ENCODE measurements around the gene PTPA. TPM values are rescaled to one million over a fixed set of nuclear protein-coding genes. Genes with fewer than 3 reads are reported as not detected.
A peak's percentile ranks its signal among the peaks of the same experiment; 100 is the strongest.
"Not testable (repeated sequence)": the region's sequence is repeated elsewhere in the genome, so short reads cannot be mapped to it uniquely, and the experiment has no call there.

Gene PTPA
- total RNA-seq, 1 donor from 2014 or later = 115 TPM

- H3K27me3 ChIP-seq = no peaks in the 10 kb centered on the region
- no peak for DNase-seq
- H3K4me1 ChIP-seq = no peaks in the 10 kb centered on the region
- peak; percentile 14 for ATAC-seq
- H3K27ac ChIP-seq = no peak overlapping the region
- no peak for TF ChIP-seq CTCF (IDR thresholded peaks at IDR 0.05)
- intact Hi-C loops (cut with DNase I) = no loop called here
- H3K36me3 ChIP-seq = no peaks in the 10 kb centered on the region
- H3K4me3 ChIP-seq = no peak overlapping the region
- no peaks in the 10 kb centered on the region for H3K9me3 ChIP-seq
These were observed 49.7 kb downstream of the PTPA start for GRCh38 chr9:129160712-129161533.

DNA sequence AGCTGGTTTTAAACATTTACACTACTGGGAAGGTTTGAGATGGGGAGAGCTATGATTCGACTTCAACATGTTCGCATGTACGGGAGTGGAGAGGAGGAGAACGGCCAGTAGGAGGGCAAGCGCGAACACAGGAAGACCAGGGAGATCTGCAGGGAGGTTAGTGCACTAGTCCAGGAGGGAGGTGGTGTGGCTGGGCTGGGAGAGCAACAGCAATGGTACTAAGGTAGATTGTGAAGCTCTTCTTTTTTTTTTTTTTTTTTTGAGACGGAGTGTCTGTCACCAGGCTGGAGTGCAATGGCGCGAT, 50.3 kb downstream of the PTPA start:
- Histone ChIP-seq H3K27ac (no peak overlapping the region), H3K27me3 (no peaks in the 10 kb centered on the region), H3K9me3 (no peaks in the 10 kb centered on the region), H3K4me3 (no peak overlapping the region), H3K4me1 (peaks cover 1% of the 10 kb centered on the region), H3K36me3 (no peaks in the 10 kb centered on the region)
- TF ChIP-seq CTCF (IDR thresholded peaks at IDR 0.05) = no peak
- no peak for ATAC-seq
- intact Hi-C loops (cut with DNase I) = no loop called here
- no peak for DNase-seq

DNA sequence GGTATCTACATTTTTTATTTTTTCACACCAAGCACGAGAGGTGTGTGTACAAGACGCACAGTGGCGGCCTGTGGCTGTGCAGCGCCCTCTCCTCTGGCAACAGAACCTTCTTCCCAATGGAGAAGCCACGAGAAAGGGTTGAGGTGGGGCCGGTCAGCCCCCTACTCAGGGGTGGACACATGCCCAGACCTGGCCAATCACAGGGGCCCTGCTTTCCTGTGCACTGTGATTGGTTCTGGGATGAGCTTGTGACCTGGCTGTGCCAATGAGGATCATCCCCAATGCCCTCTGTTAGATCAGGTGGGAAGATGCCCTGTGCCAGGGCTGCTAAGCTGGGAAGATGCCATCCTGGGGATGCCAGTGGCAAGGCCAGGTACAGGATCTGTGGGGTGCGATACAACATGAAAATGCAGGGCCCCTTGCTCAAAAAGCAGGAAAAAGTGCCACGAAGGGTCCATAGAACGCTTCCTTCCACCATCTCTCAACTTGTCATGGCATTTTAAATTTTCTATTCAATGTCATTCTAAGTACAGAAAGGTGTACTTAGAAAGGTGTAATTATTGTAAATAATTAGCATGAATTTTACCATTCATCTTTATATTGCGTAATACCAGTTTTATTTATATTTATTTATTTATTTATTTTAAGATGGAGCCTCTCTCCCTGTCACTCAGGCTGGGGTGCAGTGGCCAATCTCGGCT, 51.4 kb downstream of the PTPA start:
- no peak overlapping the region for H3K4me3 ChIP-seq
- ATAC-seq = no peak
- no peak for TF ChIP-seq CTCF (IDR thresholded peaks at IDR 0.05)
- peaks cover 8% of the 10 kb centered on the region for H3K4me1 ChIP-seq
- no peak overlapping the region for H3K27ac ChIP-seq
- H3K9me3 ChIP-seq = no peaks in the 10 kb centered on the region
- no peaks in the 10 kb centered on the region for H3K36me3 ChIP-seq
- intact Hi-C loops (cut with DNase I) = no loop called here
- no peak for DNase-seq
- H3K27me3 ChIP-seq = no peaks in the 10 kb centered on the region

DNA sequence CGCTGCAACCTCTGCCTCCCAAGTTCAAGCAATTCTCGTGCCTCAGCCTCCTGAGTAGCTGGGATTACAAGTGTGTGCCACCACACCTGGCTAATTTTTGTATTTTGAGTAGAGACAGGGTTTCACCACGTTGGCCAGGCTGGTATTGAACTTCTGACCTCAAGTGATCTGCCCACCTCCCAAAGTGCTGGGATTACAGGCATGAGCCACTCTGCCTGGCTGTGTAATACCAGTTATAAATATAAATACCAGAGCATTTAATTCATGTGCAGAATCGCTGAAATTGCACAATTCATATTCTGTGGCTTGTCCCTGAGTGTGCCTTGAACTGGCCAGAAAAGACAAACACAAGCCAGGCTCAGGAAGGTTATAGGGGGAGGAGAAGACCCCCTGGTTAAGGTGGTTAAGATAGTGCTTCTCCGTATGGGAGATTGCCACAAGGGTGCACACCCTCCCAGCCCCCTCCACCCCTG, 52.0 kb downstream of the PTPA start:
- H3K36me3 ChIP-seq; DNase-seq; H3K4me3 ChIP-seq; ATAC-seq; H3K9me3 ChIP-seq; intact Hi-C loops (cut with DNase I); H3K27me3 ChIP-seq; H3K27ac ChIP-seq: not testable (repeated sequence)
- H3K4me1 ChIP-seq = peaks cover 12% of the 10 kb centered on the region

DNA sequence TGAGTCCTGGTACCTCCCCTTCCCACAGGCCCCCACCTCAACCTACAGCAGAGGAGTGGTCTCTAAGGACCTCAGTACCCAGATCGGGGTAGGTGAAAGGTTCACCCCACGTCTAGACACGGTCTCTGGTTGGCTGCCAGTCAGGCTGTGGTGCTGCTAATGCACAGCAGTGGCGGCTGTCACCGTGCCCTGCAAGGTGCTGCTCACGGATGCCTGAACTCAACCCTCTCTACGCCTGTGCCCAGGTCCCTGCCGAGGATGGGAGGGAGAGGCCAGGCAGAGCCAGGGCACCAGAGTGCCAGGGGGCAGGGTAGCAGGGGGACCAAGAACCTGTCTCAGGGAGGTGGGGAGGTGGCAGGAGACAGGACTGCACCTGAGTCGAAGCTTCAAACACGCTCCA, 52.5 kb downstream of the PTPA start:
- intact Hi-C loops (cut with DNase I) = no loop called here

More for the DNA sequence above, 52.5 kb downstream of the PTPA start:
- Histone ChIP-seq H3K27me3 (no peaks in the 10 kb centered on the region), H3K4me1 (peaks cover 12% of the 10 kb centered on the region), H3K9me3 (no peaks in the 10 kb centered on the region), H3K36me3 (no peaks in the 10 kb centered on the region), H3K4me3 (no peak overlapping the region), H3K27ac (no peak overlapping the region)
- no peak for ATAC-seq
- TF ChIP-seq CTCF (IDR thresholded peaks at IDR 0.05) = no peak
- no peak for DNase-seq
